PFSK-1 (cell line): ENCODE measurements around the gene EGFL7.

Experiments
- FOXP2 ChIP-seq: optimal IDR thresholded peaks from 2 replicates; pipeline ENCODE3; 2011; ENCODE audit warnings: borderline replicate concordance, control low read depth, inconsistent platforms; ENCODE audit not compliant: insufficient read depth; ENCODE audit errors: extremely low read length, extremely low read depth
- POLR2AphosphoS5 ChIP-seq: IDR thresholded peaks from 2 replicates; pipeline ENCODE4 v1.6.1; 2012; ENCODE audit warnings: low read depth, mild to moderate bottlenecking, control low read depth, low read length, moderate library complexity
- SIN3A ChIP-seq: IDR thresholded peaks from 2 replicates; pipeline ENCODE4 v1.6.1; 2012; ENCODE audit warnings: mild to moderate bottlenecking, low read length, moderate library complexity, borderline replicate concordance; ENCODE audit not compliant: insufficient read depth
- TAF1 ChIP-seq: IDR thresholded peaks from 2 replicates; pipeline ENCODE4 v1.6.1; 2012; ENCODE audit warnings: low read length, control low read depth, borderline replicate concordance; ENCODE audit not compliant: insufficient read depth
- TF ChIP-seq, protein P1 (sequence below), 2 experiments: IDR thresholded peaks; 2 replicates each; pipeline versions ENCODE4 v1.6.1 to v1.8.0; 2011 to 2012; ENCODE audit warnings: low read depth in 2 of 2, low read length in 2 of 2, control low read depth in 1 of 2, inconsistent platforms in 1 of 2, mild to moderate bottlenecking in 1 of 2, moderate library complexity in 1 of 2; ENCODE audit not compliant: insufficient read depth in 1 of 2

Gene EGFL7

DNA sequence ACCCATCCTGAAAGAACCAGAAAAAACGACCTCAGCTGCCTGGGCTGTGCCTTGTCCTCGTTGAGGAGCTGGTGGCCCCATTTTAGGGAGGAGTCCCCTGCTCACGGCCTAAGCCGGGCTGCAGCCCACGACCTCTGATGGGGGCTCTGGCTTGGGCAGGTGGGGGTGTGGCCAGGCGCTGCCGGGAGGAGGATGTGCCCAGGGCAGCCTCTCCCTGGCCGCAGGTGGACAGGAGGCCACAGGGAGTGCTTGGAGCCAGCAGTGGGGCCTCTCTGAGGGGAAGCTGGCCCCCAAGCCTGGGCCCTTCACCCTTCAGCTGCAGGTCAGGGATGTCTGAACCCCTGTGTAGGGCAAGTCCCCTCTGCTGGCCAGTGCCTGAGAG, 52.2 kb downstream of the EGFL7 start:
- TF ChIP-seq TAF1 (no peak), SIN3A (no peak), FOXP2 (no peak), POLR2AphosphoS5 (no peak)
- TF ChIP-seq, protein P1, sequence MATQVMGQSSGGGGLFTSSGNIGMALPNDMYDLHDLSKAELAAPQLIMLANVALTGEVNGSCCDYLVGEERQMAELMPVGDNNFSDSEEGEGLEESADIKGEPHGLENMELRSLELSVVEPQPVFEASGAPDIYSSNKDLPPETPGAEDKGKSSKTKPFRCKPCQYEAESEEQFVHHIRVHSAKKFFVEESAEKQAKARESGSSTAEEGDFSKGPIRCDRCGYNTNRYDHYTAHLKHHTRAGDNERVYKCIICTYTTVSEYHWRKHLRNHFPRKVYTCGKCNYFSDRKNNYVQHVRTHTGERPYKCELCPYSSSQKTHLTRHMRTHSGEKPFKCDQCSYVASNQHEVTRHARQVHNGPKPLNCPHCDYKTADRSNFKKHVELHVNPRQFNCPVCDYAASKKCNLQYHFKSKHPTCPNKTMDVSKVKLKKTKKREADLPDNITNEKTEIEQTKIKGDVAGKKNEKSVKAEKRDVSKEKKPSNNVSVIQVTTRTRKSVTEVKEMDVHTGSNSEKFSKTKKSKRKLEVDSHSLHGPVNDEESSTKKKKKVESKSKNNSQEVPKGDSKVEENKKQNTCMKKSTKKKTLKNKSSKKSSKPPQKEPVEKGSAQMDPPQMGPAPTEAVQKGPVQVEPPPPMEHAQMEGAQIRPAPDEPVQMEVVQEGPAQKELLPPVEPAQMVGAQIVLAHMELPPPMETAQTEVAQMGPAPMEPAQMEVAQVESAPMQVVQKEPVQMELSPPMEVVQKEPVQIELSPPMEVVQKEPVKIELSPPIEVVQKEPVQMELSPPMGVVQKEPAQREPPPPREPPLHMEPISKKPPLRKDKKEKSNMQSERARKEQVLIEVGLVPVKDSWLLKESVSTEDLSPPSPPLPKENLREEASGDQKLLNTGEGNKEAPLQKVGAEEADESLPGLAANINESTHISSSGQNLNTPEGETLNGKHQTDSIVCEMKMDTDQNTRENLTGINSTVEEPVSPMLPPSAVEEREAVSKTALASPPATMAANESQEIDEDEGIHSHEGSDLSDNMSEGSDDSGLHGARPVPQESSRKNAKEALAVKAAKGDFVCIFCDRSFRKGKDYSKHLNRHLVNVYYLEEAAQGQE (IDR thresholded peaks at IDR 0.05; ENCODE audit: insufficient read depth in 1 of 2, low read depth in 2 of 2, low read length in 2 of 2) = no peak

- no peak for TF ChIP-seq FOXP2
- no peak for TF ChIP-seq SIN3A
- TF ChIP-seq TAF1 = no peak
- TF ChIP-seq POLR2AphosphoS5 = no peak
- TF ChIP-seq, protein P1 (IDR thresholded peaks at IDR 0.05; ENCODE audit: insufficient read depth in 1 of 2, low read depth in 2 of 2, low read length in 2 of 2) = no peak
Observed at GRCh38 chr9:136717399-136717798, 54.7 kb downstream of the EGFL7 start.

GRCh38 chr9:136718345-136719194, 55.9 kb downstream of the EGFL7 start:
- TF ChIP-seq SIN3A (no peak), FOXP2 (no peak), TAF1 (no peak), POLR2AphosphoS5 (no peak)
- TF ChIP-seq, protein P1 (IDR thresholded peaks at IDR 0.05; ENCODE audit: insufficient read depth in 1 of 2, low read depth in 2 of 2, low read length in 2 of 2) = no peak

GRCh38 chr9:136719195-136719880, 56.6 kb downstream of the EGFL7 start:
- TF ChIP-seq, protein P1 (IDR thresholded peaks at IDR 0.05; ENCODE audit: insufficient read depth in 1 of 2, low read depth in 2 of 2, low read length in 2 of 2) = no peak
- no peak for TF ChIP-seq TAF1
- no peak for TF ChIP-seq POLR2AphosphoS5
- no peak for TF ChIP-seq FOXP2
- TF ChIP-seq SIN3A = no peak
